ENCODE data around the gene LY6G6F. TPM values are rescaled to one million over a fixed set of nuclear protein-coding genes. Genes with fewer than 3 reads are reported as not detected.

Gene LY6G6F
- total RNA-seq, 4 donors from 2014 or later, result not detected

GRCh38 chr6:31737991-31738979 lies 31.6 kb downstream of the LY6G6F start:
- intact Hi-C loops (cut with DNase I; ENCODE audit: low total_unique reads) (no loop called here), in situ Hi-C loops (cut with MboI; ENCODE audit: low pct_ligation_motif_present in 1 of 4, low pct_unique_long_range_greater_than_20kb in 1 of 4, low sequenced_read_pairs in 3 of 4) (loop anchor here in 1 of 4 donors (10.0 kb wide), 1 partner anchor 87 kb away; the partner anchor contains the start of gene HSPA1B)
- peak; percentile 84 for DNase-seq
- TF ChIP-seq POLR2A (IDR thresholded peaks at IDR 0.05) (peak; percentile 64), POLR2AphosphoS5 (IDR thresholded peaks at IDR 0.05) (peak; percentile 15 to 67 (median 60)), CTCF (IDR thresholded peaks at IDR 0.05) (peak in 3 of 5 experiments; percentile 10 to 44 (median 11)), EP300 (IDR thresholded peaks at IDR 0.05; ENCODE audit: low read depth) (peak; percentile 36)
- 0 to 17% methylated on average over 1 to 6 of the region's 6 CpGs for WGBS, 2 donors (ENCODE audit: low coverage in 1 of 2)
- Histone ChIP-seq H3K27ac (peak overlapping the region; percentile 96 to 99 (median 98)), H3K9me3 (no peaks in the 10 kb centered on the region), H3K36me3 (peaks cover 0 to 7% (median under 1%) of the 10 kb centered on the region in 4 donors), H3K4me1 (peaks cover 23 to 60% (median 52%) of the 10 kb centered on the region in 4 donors), H3K4me3 (peak overlapping the region in 2 of 4 donors; percentile 4 to 7), H3K27me3 (no peaks in the 10 kb centered on the region)

GRCh38 chr6:31739639-31740396 lies 33.2 kb downstream of the LY6G6F start, which contains the start of gene MSH5:
Gene MSH5 (plus strand): TSS chr6:31740005. CDS start chr6:31740467, 462 bp downstream.
- in situ Hi-C loops (cut with MboI; ENCODE audit: low pct_ligation_motif_present in 1 of 4, low pct_unique_long_range_greater_than_20kb in 1 of 4, low sequenced_read_pairs in 3 of 4) (loop anchor here in 1 of 4 donors (10.0 kb wide), 1 partner anchor 85 kb away; the partner anchor contains the start of gene HSPA1B), intact Hi-C loops (cut with DNase I; ENCODE audit: low total_unique reads) (no loop called here)
- H3K9me3 ChIP-seq, result no peaks in the 10 kb centered on the region
- peak; percentile 99 for DNase-seq
- no peaks in the 10 kb centered on the region for H3K36me3 ChIP-seq
- peak within 1 kb of the TSS; percentile 58 to 73 (median 68) for H3K4me3 ChIP-seq
- 0% methylated on average over 58 of the region's 58 CpGs; no CpG with 5 or more reads in 1 of the 2 donors for WGBS, 2 donors (ENCODE audit: low coverage in 1 of 2)
- H3K4me1 ChIP-seq, result peaks cover 13 to 44% (median 37%) of the 10 kb centered on the region in 4 donors
- TF ChIP-seq CTCF (IDR thresholded peaks at IDR 0.05), result no peak
- peak; percentile 76 to 92 (median 85) for TF ChIP-seq POLR2AphosphoS5 (IDR thresholded peaks at IDR 0.05)
- TF ChIP-seq POLR2A (IDR thresholded peaks at IDR 0.05), result peak; percentile 79
- no peak for TF ChIP-seq EP300 (IDR thresholded peaks at IDR 0.05; ENCODE audit: low read depth)
- H3K27ac ChIP-seq, result peak within 1 kb of the TSS; percentile 96 to 99 (median 98)
- H3K27me3 ChIP-seq, result no peaks in the 10 kb centered on the region

GRCh38 chr6:31740397-31741223 lies 33.9 kb downstream of the LY6G6F start:
- no peaks in the 10 kb centered on the region for H3K9me3 ChIP-seq
- intact Hi-C loops (cut with DNase I; ENCODE audit: low total_unique reads) (no loop called here), in situ Hi-C loops (cut with MboI; ENCODE audit: low pct_ligation_motif_present in 1 of 4, low pct_unique_long_range_greater_than_20kb in 1 of 4, low sequenced_read_pairs in 3 of 4) (no loop called here)
- no peaks in the 10 kb centered on the region for H3K36me3 ChIP-seq
- WGBS, 2 donors (ENCODE audit: low coverage in 1 of 2), result 16 to 17% methylated on average over 7 to 29 of the region's 29 CpGs
- no peak for TF ChIP-seq POLR2A (IDR thresholded peaks at IDR 0.05)
- TF ChIP-seq CTCF (IDR thresholded peaks at IDR 0.05), result no peak
- TF ChIP-seq EP300 (IDR thresholded peaks at IDR 0.05; ENCODE audit: low read depth), result no peak
- TF ChIP-seq POLR2AphosphoS5 (IDR thresholded peaks at IDR 0.05), result no peak
- peak overlapping the region; percentile 89 to 98 (median 96) for H3K27ac ChIP-seq
- H3K27me3 ChIP-seq, result no peaks in the 10 kb centered on the region
- DNase-seq, result peak; percentile 60
- peak overlapping the region; percentile 58 to 73 (median 68) for H3K4me3 ChIP-seq
- H3K4me1 ChIP-seq, result peaks cover 13 to 43% (median 37%) of the 10 kb centered on the region in 4 donors

Measured in transverse colon (tissue), 4 donors.